Prostate gland (tissue), 2 donors: ENCODE measurements around the gene PTPMT1. TPM values are rescaled to one million over a fixed set of nuclear protein-coding genes. Genes with fewer than 3 reads are reported as not detected.

Experiments
- DNase-seq: peaks from one replicate; pipeline ENCODE4 v3.0.0-alpha.2; 2019; ENCODE audit warnings: low spot score
- H3K27ac ChIP-seq, 2 donors: fragments of 200-600 bp; sonication (generic); 2 replicates each; pipeline ENCODE4 v1.5.1; 2017 to 2019
- H3K27me3 ChIP-seq: fragments of 200-600 bp; sonication (generic); replicated peaks from 2 replicates; pipeline ENCODE4 v1.5.1; 2019; ENCODE audit not compliant: insufficient read depth
- H3K36me3 ChIP-seq, 2 donors: fragments of 200-600 bp; sonication (generic); 1 replicate in 1 of 2; 2 replicates in 1 of 2; pipeline versions ENCODE4 v1.5.1 to v1.8.1; 2017 to 2019
- H3K4me1 ChIP-seq: fragments of 200-600 bp; sonication (generic); replicated peaks from 2 replicates; pipeline ENCODE4 v1.5.1; 2019
- H3K4me3 ChIP-seq, 2 donors: fragments of 200-600 bp; sonication (generic); 2 replicates each; pipeline ENCODE4 v1.5.1; 2017 to 2019
- H3K9me3 ChIP-seq: fragments of 200-600 bp; sonication (generic); 2 replicates; pipeline ENCODE4 v1.5.1; 2017
- POLR2A ChIP-seq: fragments of 450-650 bp; IDR thresholded peaks from one replicate; pipeline ENCODE4 v1.6.1; 2016; ENCODE audit warnings: antibody characterized with exemption, mild to moderate bottlenecking
- POLR2AphosphoS5 ChIP-seq: sonication (generic); formaldehyde crosslinking; IDR thresholded peaks from one replicate; pipeline ENCODE4 v1.6.1; 2017; ENCODE audit warnings: antibody characterized with exemption
- WGBS: methylation state at CpG from one replicate; pipeline ENCODE4 v1.1.5; 2018; 5-methylcytosine and 5-hydroxymethylcytosine counted together
- intact Hi-C: fragments of 100-400 bp; cut with DNase I; formaldehyde crosslinking; loops from one replicate; pipeline ENCODE4 v1.14.2; 2022
- total RNA-seq, 2 donors: library from RNA; depleted of rRNA; stranded (reverse); fragments of >200 nt; gene quantifications; one replicate each; pipeline ENCODE4 v1.1.0, GENCODE V29; 2016
- TF ChIP-seq, protein P1 (sequence below), 4 experiments: fragments of 200-600 bp in 2 of 4; fragments of 450-650 bp in 2 of 4; sonication (generic) in 2 of 4; IDR thresholded peaks; 1 replicate in 3 of 4; 2 replicates in 1 of 4; pipeline ENCODE4 v1.5.1; 2016 to 2019; ENCODE audit warnings: antibody characterized with exemption in 4 of 4, mild to moderate bottlenecking in 2 of 4, moderate library complexity in 2 of 4

PTPMT1 gene
- total RNA-seq, 2 donors from 2014 or later, result 153 to 184 TPM

DNA sequence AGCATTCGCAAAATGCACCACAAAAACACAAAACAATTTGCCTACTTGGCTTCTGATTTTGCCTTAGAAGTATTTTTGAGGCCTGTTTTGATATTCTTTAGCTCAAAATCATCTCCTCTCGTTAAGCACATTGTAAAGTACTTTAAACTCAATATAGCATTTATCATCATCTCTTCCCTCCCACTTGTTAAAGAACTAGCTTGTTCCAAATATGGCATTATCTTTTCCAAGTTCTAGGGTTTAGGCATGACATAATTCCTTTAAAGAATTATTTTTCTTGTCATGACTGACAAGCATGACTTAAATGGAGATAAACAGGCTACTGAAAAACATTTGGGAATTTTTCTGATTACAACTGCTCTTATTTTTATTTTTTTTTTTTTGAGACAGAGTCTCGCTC, 33.7 kb upstream of the PTPMT1 start:
- Histone ChIP-seq H3K27ac (no peak overlapping the region), H3K36me3 (no peaks in the 10 kb centered on the region), H3K4me1 (no peaks in the 10 kb centered on the region), H3K9me3 (no peaks in the 10 kb centered on the region), H3K27me3 (no peaks in the 10 kb centered on the region), H3K4me3 (no peak overlapping the region)
- TF ChIP-seq, protein P1, sequence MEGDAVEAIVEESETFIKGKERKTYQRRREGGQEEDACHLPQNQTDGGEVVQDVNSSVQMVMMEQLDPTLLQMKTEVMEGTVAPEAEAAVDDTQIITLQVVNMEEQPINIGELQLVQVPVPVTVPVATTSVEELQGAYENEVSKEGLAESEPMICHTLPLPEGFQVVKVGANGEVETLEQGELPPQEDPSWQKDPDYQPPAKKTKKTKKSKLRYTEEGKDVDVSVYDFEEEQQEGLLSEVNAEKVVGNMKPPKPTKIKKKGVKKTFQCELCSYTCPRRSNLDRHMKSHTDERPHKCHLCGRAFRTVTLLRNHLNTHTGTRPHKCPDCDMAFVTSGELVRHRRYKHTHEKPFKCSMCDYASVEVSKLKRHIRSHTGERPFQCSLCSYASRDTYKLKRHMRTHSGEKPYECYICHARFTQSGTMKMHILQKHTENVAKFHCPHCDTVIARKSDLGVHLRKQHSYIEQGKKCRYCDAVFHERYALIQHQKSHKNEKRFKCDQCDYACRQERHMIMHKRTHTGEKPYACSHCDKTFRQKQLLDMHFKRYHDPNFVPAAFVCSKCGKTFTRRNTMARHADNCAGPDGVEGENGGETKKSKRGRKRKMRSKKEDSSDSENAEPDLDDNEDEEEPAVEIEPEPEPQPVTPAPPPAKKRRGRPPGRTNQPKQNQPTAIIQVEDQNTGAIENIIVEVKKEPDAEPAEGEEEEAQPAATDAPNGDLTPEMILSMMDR (IDR thresholded peaks at IDR 0.05), result no peak
- TF ChIP-seq POLR2AphosphoS5 (no peak), POLR2A (no peak)
- intact Hi-C loops, result no loop called here
- 79% methylated on average over 3 of the region's 3 CpGs for whole genome bisulfite sequencing
- no peak for DNase-seq

GRCh38 chr11:47532597-47533213, 32.7 kb upstream of the PTPMT1 start:
- WGBS, result 68% methylated on average over 2 of the region's 2 CpGs
- intact Hi-C loops, result no loop called here
- H3K27ac ChIP-seq, result no peak overlapping the region
- no peaks in the 10 kb centered on the region for H3K27me3 ChIP-seq
- no peaks in the 10 kb centered on the region for H3K4me1 ChIP-seq
- TF ChIP-seq, protein P1 (IDR thresholded peaks at IDR 0.05), result no peak
- TF ChIP-seq POLR2A (no peak), POLR2AphosphoS5 (no peak)
- no peaks in the 10 kb centered on the region for H3K36me3 ChIP-seq
- no peak overlapping the region for H3K4me3 ChIP-seq
- no peaks in the 10 kb centered on the region for H3K9me3 ChIP-seq
- no peak for DNase-seq

GRCh38 chr11:47533690-47534151, 31.7 kb upstream of the PTPMT1 start:
- Histone ChIP-seq H3K36me3 (no peaks in the 10 kb centered on the region), H3K9me3 (no peaks in the 10 kb centered on the region), H3K27ac (no peak overlapping the region), H3K27me3 (no peaks in the 10 kb centered on the region), H3K4me1 (no peaks in the 10 kb centered on the region), H3K4me3 (no peak overlapping the region)
- WGBS, result 90% methylated on average over 2 of the region's 2 CpGs
- TF ChIP-seq, protein P1 (IDR thresholded peaks at IDR 0.05), result no peak
- TF ChIP-seq POLR2A (no peak), POLR2AphosphoS5 (no peak)
- intact Hi-C loops, result no loop called here
- DNase-seq, result no peak

GRCh38 chr11:47534704-47535251, 30.6 kb upstream of the PTPMT1 start:
- Histone ChIP-seq H3K27me3 (no peaks in the 10 kb centered on the region), H3K27ac (no peak overlapping the region), H3K4me1 (no peaks in the 10 kb centered on the region), H3K36me3 (no peaks in the 10 kb centered on the region), H3K9me3 (no peaks in the 10 kb centered on the region), H3K4me3 (no peak overlapping the region)
- WGBS, result 85% methylated on average over 4 of the region's 4 CpGs
- intact Hi-C loops, result no loop called here
- TF ChIP-seq POLR2AphosphoS5, result no peak
- TF ChIP-seq, protein P1 (IDR thresholded peaks at IDR 0.05), result no peak
- no peak for DNase-seq

DNA sequence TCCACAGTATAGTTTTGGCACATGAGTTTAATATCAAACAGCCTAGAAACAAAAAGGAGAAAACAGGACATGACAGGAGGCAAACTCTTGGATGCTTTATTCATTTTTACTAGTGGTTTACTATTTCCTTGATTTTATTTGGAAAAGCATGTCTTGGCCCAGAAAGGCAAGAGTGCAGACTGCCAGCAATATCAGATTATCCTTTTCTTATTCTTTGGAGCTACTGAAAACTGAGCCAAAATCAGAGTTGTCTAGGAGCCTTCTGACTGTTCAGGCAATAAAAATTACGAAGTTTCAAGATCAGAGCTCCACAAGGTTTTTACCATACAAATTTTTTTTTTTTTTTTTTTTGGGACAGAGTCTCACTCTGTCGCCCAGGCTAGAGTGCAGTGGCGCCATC, 28.5 kb upstream of the PTPMT1 start:
- no peak for DNase-seq
- no peaks in the 10 kb centered on the region for H3K27me3 ChIP-seq
- H3K27ac ChIP-seq, result no peak overlapping the region
- no peaks in the 10 kb centered on the region for H3K9me3 ChIP-seq
- H3K4me1 ChIP-seq, result no peaks in the 10 kb centered on the region
- no peak overlapping the region for H3K4me3 ChIP-seq
- no peak for TF ChIP-seq POLR2AphosphoS5
- TF ChIP-seq POLR2A, result no peak
- TF ChIP-seq, protein P1 (IDR thresholded peaks at IDR 0.05), result no peak
- no peaks in the 10 kb centered on the region for H3K36me3 ChIP-seq
- intact Hi-C loops, result no loop called here
- WGBS, result 8% methylated on average over 3 of the region's 3 CpGs
